ENCODE measurements around the gene HSD11B2.

The HSD11B2 gene

GRCh38 chr16:67431775-67432505, 1.0 kb downstream of the HSD11B2 start:
- H3K4me3 ChIP-seq (ENCODE audit: low read depth, low read length), result no peak overlapping the region
- TF ChIP-seq, protein P1, sequence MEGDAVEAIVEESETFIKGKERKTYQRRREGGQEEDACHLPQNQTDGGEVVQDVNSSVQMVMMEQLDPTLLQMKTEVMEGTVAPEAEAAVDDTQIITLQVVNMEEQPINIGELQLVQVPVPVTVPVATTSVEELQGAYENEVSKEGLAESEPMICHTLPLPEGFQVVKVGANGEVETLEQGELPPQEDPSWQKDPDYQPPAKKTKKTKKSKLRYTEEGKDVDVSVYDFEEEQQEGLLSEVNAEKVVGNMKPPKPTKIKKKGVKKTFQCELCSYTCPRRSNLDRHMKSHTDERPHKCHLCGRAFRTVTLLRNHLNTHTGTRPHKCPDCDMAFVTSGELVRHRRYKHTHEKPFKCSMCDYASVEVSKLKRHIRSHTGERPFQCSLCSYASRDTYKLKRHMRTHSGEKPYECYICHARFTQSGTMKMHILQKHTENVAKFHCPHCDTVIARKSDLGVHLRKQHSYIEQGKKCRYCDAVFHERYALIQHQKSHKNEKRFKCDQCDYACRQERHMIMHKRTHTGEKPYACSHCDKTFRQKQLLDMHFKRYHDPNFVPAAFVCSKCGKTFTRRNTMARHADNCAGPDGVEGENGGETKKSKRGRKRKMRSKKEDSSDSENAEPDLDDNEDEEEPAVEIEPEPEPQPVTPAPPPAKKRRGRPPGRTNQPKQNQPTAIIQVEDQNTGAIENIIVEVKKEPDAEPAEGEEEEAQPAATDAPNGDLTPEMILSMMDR (IDR thresholded peaks at IDR 0.05; ENCODE audit: low read depth, low read length, missing control alignments), result no peak
- in situ Hi-C loops (cut with HindIII; ENCODE audit: low sequenced_read_pairs), result no loop called here
- no peak for DNase-seq (ENCODE audit: low read depth)

DNA sequence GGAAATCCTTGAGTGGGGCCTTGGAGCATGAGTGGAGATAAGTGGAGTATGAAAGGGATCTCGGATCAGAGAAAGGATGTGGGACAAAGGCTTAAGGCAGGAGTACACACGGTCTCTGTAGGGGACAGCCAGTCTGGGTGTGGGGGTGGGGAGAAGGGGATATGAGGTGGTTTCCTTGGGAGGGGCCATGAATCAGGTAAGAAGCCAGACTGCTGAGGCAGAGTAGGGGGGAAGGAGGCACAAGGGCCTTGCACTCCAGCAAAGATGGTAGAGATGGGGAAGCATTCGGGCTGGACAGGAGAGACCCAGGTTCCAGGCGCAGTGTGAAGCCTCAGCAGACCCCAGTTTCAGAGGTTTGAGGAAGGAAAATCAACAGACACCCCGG, 1.6 kb downstream of the HSD11B2 start:
- H3K4me3 ChIP-seq (ENCODE audit: low read depth, low read length), result no peak overlapping the region
- TF ChIP-seq, protein P1 (IDR thresholded peaks at IDR 0.05; ENCODE audit: low read depth, low read length, missing control alignments), result no peak
- in situ Hi-C loops (cut with HindIII; ENCODE audit: low sequenced_read_pairs), result no loop called here
- DNase-seq (ENCODE audit: low read depth), result no peak

DNA sequence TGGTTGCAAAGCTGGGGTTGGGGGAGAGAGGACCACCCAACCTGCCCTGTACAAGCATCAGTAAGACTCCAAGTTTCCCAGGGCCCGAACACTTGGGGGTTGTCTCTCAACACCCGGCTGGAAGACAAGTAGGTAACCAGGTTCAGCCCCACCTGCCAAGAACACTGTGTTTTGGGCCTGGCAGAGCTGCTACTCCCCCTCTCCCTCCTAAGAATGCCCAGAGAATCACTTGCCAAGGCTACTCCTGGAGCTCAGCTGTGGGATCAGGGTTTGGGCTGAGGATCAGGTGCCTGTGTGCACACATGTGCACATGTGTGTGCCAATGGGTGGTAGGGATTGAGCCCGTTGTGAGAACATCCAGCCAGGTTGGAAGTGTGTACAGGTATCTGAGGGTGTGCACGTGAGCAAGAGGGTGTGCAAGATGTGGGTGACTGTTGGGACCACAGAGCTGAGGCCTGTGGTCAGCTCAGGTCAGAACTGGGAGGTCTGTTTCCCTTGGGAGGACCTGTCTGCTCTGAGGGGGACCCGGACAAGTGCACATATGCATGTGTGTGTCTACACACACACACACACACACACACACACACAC, 2.3 kb downstream of the HSD11B2 start:
- TF ChIP-seq, protein P1 (IDR thresholded peaks at IDR 0.05; ENCODE audit: low read depth, low read length, missing control alignments), result no peak
- in situ Hi-C loops (cut with HindIII; ENCODE audit: low sequenced_read_pairs), result no loop called here
- no peak overlapping the region for H3K4me3 ChIP-seq (ENCODE audit: low read depth, low read length)
- no peak for DNase-seq (ENCODE audit: low read depth)

DNA sequence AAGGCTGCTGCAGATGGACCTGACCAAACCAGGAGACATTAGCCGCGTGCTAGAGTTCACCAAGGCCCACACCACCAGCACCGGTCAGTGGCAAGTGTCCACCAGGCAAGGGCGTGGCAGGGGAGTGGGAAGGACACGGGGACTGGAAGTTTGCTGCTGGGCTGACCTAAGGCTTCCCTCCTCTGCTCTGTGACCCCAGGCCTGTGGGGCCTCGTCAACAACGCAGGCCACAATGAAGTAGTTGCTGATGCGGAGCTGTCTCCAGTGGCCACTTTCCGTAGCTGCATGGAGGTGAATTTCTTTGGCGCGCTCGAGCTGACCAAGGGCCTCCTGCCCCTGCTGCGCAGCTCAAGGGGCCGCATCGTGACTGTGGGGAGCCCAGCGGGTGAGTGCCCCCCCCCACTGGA, 4.8 kb downstream of the HSD11B2 start:
- no peak for DNase-seq (ENCODE audit: low read depth)
- H3K4me3 ChIP-seq (ENCODE audit: low read depth, low read length), result no peak overlapping the region
- in situ Hi-C loops (cut with HindIII; ENCODE audit: low sequenced_read_pairs), result no loop called here
- TF ChIP-seq, protein P1 (IDR thresholded peaks at IDR 0.05; ENCODE audit: low read depth, low read length, missing control alignments), result no peak

DNA sequence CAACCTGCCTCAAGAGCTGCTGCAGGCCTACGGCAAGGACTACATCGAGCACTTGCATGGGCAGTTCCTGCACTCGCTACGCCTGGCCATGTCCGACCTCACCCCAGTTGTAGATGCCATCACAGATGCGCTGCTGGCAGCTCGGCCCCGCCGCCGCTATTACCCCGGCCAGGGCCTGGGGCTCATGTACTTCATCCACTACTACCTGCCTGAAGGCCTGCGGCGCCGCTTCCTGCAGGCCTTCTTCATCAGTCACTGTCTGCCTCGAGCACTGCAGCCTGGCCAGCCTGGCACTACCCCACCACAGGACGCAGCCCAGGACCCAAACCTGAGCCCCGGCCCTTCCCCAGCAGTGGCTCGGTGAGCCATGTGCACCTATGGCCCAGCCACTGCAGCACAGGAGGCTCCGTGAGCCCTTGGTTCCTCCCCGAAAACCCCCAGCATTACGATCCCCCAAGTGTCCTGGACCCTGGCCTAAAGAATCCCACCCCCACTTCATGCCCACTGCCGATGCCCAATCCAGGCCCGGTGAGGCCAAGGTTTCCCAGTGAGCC, 5.8 kb downstream of the HSD11B2 start:
- no peak for DNase-seq (ENCODE audit: low read depth)
- no peak overlapping the region for H3K4me3 ChIP-seq (ENCODE audit: low read depth, low read length)
- in situ Hi-C loops (cut with HindIII; ENCODE audit: low sequenced_read_pairs), result no loop called here
- TF ChIP-seq, protein P1 (IDR thresholded peaks at IDR 0.05; ENCODE audit: low read depth, low read length, missing control alignments), result no peak

DNA sequence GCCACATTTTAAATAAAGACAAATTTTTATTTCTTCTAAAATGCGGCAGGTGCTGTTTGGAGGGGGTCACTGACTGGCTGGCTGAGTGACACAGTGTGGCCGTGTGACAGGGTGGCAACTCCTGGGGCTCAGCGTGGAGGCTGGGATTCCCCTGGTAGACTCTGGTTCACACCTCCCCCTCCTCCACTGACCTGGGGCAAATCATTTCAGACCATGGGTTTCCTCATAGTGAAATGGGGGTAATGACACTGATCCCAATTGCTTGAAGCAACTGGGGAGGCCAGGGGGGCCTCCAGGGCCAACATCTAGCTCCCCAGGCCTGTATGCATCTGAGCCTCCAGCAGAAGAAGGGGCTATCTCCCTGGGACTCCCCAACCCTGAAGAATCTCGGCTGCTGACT, 6.6 kb downstream of the HSD11B2 start:
- no peak for DNase-seq (ENCODE audit: low read depth)
- H3K4me3 ChIP-seq (ENCODE audit: low read depth, low read length), result no peak overlapping the region
- TF ChIP-seq, protein P1 (IDR thresholded peaks at IDR 0.05; ENCODE audit: low read depth, low read length, missing control alignments), result no peak
- in situ Hi-C loops (cut with HindIII; ENCODE audit: low sequenced_read_pairs), result no loop called here

All from astrocyte of the cerebellum (primary cell).